Keratinocyte (primary cell): ENCODE results near the gene FRS2.

Experiments
- EZH2 ChIP-seq: IDR thresholded peaks from one replicate; pipeline ENCODE4 v1.6.1; 2012; ENCODE audit warnings: inconsistent platforms, mild to moderate bottlenecking, low read length, moderate library complexity
- TF ChIP-seq, protein P1 (sequence below), 3 experiments: IDR thresholded peaks in 1 of 3; conservative IDR thresholded peaks in 1 of 3; optimal IDR thresholded peaks in 1 of 3; 2 replicates in 2 of 3; 3 replicates in 1 of 3; pipeline versions ENCODE3 to v1.5.1; 2011; ENCODE audit warnings: low read length in 3 of 3, mild to moderate bottlenecking in 3 of 3, moderate library complexity in 2 of 3, control low read depth in 1 of 3, inconsistent platforms in 1 of 3; ENCODE audit not compliant: insufficient read depth in 2 of 3; ENCODE audit errors: extremely low read depth in 1 of 3

DNA sequence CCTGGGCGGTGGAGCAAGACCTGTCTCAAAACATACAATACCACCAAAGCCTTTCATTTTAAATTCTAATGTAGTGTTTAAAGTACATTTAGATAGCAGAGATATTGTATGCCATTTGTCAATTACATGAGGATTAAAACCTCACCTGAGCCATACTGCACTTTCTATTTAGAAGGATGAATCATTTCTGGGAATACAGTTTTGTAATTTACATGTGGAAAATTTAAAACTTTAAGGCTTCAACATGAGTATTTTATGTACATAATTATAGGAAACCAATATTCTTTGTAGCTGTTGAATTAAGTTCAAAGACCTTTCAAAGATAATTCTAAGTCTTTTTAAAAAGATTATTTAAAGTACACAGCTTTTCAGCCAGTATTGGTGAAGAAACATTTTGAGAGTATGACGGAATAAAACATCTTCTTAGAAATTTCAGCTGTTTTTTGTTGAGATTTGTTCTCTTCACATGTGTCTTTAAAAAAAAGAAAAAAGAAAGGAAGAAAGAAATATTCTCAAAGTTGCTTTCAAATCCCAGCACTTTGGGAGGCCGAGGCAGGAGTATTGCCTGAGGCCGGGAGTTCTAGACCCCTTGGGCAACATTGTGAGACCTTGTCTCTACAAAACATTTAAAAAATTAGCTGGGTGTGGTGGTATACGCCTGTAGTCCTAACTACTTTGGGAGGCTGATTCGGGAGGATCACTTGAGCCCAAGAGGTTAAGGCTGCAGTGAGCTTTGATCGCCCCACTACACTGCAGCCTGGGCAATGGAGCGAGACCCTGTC is 80.6 kb downstream of the FRS2 start:
- TF ChIP-seq, protein P1, sequence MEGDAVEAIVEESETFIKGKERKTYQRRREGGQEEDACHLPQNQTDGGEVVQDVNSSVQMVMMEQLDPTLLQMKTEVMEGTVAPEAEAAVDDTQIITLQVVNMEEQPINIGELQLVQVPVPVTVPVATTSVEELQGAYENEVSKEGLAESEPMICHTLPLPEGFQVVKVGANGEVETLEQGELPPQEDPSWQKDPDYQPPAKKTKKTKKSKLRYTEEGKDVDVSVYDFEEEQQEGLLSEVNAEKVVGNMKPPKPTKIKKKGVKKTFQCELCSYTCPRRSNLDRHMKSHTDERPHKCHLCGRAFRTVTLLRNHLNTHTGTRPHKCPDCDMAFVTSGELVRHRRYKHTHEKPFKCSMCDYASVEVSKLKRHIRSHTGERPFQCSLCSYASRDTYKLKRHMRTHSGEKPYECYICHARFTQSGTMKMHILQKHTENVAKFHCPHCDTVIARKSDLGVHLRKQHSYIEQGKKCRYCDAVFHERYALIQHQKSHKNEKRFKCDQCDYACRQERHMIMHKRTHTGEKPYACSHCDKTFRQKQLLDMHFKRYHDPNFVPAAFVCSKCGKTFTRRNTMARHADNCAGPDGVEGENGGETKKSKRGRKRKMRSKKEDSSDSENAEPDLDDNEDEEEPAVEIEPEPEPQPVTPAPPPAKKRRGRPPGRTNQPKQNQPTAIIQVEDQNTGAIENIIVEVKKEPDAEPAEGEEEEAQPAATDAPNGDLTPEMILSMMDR (optimal IDR thresholded peaks at IDR 0.05 in 1 of 3, IDR thresholded peaks at IDR 0.05 in 1 of 3, conservative IDR thresholded peaks at IDR 0.05 in 1 of 3; ENCODE audit: extremely low read depth in 1 of 3, insufficient read depth in 2 of 3, low read length in 3 of 3) = no peak
- TF ChIP-seq EZH2 = no peak
